GM21381 (cell line): ENCODE measurements around the gene LHPP.
"Not testable (repeated sequence)": the region's sequence is repeated elsewhere in the genome, so short reads cannot be mapped to it uniquely, and the experiment has no call there.

Source experiments
- ATAC-seq: cut with Tn5 transposase; IDR thresholded peaks from one replicate; pipeline ENCODE4 v1.9.1; 2021; ENCODE audit warnings: mild to moderate bottlenecking, moderate library complexity; ENCODE audit not compliant: unreplicated experiment

Gene LHPP

GRCh38 chr10:124534826-124535601 is 73.4 kb downstream of the LHPP start:
- ATAC-seq, result no peak

- ATAC-seq, result no peak
Observed at GRCh38 chr10:124535731-124536495, 74.3 kb downstream of the LHPP start.

- ATAC-seq, result no peak
Observed at GRCh38 chr10:124536496-124537050, 75.0 kb downstream of the LHPP start.

DNA sequence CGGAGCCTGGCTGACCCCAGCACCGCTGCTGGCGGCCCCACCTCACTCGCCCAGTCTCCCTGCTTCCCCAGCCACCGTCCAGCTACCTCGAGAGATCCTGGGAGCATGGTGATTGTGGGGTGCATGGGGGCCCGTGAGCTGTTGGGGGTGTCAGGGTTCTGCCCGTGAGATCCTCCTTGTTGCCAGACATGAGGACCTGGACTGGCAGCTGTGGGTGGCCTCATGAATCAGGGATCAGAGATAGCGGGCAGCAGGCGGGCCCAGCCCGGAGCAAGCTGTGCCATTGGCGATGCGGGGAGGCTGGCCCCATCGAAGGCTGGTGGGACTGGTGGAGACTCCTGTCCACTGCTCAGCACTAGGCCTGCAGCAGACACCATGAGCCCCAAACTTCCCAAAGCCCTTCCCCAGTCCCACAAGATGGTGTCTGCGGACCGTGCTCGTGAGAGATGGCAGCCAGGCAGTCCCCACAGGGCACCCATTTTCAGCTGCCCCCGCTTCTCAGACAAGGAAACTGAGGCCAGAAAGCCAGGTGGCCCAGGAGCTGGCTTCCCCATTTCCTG is 75.6 kb downstream of the LHPP start:
- no peak for ATAC-seq

DNA sequence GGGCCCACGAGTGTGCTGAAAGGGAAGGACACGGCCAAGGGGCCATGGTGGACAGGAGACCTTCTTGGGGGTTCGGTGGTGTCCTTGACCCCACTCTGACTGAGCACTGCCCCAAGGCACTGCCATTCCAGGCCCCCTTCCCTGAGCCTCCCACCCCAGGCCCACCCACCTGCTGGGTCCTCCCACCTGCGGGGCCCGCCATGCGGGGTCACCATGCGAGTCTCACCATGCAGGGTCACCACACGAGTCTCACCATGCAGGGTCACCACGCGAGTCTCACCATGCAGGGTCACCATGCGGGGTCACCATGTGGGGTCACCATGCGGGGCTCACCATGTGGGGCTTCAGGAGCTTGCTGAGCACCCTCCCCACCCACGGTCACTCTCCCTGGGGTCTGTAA is 76.3 kb downstream of the LHPP start:
- no peak for ATAC-seq

DNA sequence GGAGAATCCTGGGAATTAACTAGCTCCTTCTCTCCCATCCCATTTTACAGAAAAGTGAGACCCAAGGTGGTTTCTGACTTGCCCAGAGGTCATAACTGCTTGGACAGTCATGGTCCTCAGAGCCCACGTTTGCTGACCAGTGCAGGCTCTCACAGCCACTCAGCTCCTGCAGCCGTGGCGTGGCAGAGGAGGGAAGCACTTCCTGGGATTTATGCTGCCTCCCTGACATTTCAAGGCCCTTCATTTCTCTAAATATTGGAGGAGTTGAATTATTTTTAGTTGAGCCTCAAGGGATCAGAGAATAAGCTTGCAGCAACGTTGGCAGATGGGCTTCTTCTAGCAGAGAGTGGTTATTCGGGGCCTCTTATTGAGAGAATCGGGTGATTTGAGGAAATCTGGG is 77.1 kb downstream of the LHPP start:
- no peak for ATAC-seq

DNA sequence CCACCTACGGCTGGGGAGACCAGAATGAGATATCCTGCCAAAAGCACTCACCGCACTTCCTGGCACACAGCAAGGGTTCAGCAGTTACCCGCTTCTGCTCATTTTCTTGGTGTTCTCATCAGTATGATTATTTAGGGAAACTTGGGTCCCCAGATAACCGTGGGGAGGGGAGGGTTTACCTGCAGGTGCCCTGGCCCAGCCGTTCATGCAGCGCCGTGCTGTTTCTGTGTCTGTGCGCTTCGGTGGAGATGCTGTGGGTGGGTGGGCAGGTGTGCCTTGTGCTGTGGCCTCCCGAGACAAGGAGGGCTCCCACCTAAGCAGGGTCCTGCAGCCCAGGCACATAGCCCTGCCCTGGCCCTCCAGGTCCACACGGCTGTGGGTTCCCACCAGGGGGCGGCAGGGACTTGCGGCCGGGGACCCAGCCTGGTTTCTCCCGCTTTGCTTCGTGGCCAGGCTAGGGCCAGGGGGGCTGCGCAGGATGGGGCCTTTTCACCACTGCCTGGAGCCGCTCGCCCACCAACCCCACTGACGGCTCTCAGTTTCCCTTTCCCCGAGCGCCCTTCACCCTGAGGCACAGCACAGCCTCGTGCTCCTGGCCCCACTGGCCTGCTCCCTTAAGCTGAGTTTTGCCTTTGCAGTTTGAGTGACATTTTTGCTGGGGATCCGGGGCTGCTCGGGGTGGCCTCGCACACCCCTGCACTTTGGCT is 78.5 kb downstream of the LHPP start:
- peak; percentile 64 for ATAC-seq

DNA sequence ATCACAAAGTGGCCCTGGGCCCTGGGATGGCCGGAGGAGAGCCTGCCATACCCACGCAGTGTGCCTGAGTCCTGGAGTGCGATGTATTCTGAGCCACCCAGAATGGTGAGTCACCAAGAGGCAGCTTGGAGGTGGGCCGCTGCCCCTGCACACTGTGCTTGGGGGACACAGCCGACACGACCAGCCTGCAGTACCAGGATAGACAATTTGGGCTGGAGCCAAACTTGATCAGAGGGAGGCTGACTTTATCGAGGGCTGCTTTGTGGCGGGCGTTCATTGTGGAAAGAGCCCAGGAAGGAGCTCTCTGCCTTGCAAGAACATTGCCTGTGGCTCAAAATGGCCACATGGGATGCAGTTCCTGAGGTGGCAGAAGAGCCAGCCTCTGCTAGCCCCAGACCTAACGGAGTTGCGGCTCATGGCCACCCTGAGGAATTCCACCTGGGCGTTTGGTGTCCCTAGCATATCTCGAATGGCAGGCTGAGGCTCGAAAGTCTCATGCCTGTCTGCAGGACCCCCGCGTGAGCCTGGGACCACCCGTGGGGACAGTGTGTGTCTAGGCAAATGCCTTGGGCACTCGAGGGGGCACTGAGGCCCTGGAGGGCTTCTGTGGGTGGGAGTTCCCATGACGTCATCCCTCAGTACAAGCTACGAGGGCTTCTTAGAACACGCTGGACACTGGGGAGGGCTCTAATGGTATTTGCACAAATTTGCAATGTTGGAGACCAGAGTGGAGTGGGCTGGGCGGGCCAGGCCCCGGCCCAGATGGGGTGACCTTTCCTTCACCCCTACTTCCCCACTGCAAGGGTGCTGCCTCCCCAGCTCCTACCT is 79.7 kb downstream of the LHPP start:
- no peak for ATAC-seq

DNA sequence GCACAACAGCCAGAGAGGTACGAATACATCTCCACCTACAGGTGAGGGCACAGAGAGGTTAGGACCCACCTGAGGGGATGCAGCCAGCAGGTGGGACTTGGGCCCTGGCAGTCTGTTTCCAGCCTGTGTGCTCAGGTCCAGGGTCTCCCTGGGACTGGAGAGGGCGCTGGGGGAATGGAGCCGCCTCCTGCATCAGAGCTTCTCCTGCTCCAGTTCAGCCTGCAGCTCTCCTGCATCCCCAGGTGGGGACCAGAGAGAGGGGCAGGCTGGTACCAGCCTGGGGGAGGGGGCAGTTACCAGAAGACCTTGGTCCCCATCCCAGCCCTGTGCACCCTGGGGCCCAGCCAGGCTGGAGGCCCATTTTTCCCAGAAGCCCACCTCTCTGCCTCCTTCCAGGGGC is 80.7 kb downstream of the LHPP start:
- no peak for ATAC-seq

DNA sequence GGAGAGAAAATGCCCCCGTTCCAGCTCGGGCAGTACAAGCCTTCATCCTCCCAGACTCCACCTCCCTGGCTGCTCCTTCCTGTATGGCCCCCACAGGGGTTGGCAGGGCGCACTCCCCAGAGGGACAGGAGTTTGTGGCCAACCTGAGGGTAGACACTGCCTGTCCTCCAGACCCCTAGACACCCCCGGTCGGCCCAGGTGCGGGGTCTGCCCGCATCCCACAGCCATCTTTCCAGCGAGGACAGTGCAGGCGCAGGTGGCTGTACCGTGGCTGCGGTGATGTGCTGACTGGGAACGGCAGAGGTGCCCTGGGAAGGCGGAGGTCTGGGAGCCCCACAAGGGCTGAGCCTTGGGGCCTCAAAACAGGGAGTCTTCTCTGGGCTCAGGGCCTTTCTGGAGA is 81.5 kb downstream of the LHPP start:
- ATAC-seq, result no peak

DNA sequence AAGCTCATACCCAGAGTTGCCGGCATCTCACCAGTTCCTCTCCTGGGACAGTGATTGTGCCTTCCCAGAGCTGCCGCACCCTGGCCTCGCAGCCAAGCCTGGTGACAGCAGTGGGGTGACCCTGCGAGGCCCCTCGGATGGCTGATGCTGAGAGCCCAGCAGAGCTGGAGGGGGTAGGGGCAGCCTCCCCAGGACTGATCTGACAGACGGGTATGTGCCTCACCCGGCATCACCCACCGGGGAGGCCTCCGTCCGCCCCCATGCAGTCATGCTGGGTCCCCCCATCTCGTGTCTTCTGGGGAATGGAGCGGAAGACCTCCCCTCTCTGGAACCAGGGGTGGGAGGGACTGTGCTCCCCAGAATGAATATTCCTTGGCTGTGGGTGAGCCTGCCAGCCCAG is 82.3 kb downstream of the LHPP start:
- no peak for ATAC-seq

DNA sequence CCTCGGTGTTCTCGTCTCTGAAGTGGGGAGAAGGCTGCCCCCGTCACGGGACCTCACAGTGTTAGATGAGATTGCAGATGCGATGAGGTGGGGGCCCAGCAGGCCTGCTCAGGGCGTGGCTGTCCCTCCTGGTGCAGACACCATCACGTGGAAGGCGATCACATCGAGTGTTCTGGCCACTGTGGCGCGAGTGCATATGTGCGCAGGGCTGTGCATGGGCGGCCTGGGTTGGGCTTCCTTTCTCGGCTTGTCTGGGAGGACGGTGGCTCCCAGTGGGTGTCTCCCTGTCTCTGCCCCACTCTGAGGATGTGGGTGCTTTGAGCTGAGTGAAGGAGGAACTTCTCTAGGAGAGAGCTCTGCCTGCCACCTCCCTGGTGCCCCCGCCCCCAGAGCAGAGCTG is 83.1 kb downstream of the LHPP start:
- no peak for ATAC-seq

- ATAC-seq, result no peak
Observed at GRCh38 chr10:124545351-124546054, 83.9 kb downstream of the LHPP start.

GRCh38 chr10:124546055-124546369 is 84.4 kb downstream of the LHPP start:
- no peak for ATAC-seq

DNA sequence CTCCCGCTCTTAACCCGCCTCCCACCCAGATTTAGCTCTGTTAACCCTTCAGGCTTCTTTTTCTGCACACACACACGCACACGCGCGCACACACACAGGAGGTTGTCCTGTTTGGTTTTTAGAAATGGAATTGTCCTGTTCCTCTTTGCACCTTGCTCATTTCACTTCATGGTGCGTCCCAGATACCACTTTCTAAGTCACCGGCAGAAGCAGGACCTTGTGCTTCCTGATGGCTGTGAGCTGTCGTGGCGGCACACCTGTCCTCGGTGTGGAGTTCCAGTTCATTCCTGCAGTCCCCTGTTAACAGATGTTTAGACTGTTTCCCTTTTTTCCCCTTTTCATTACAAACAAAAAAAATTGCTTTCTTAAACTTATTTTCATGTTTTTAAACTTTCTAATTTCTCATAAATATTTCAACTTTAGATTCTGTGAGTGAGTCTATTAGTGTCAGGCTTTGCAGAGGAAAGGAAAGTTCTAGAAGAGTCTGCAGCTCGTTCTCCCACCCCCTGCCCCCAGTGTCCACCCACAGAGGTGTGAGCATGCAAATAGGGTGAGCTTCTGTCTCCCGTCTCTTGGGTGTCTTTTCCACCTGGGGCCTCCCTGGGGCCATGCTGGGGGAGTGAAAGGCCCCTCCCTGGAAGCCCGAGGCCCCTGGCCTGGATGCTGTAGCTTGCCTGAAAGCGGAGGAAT is 85.5 kb downstream of the LHPP start:
- no peak for ATAC-seq

- no peak for ATAC-seq
Observed at GRCh38 chr10:124547647-124548168, 86.1 kb downstream of the LHPP start.

DNA sequence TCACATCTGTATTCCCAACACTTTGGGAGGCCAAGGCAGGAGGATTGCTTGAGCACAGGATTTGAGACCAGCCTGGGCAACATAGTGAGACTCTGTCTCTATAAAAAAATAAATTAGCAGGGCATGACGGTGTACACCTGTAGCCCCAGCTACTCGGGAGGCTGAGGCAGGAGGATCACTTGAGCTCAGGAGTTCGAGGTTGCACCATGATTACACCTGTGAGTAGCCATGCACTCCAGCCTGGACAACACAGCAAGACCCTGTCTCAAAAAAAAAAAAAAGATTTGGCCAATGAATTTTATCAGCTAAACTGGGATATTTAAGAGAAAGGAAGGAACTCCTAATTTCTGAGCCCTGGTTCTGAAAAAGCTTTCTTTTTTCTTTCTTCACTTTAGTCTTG is 87.5 kb downstream of the LHPP start:
- ATAC-seq, result not testable (repeated sequence)

DNA sequence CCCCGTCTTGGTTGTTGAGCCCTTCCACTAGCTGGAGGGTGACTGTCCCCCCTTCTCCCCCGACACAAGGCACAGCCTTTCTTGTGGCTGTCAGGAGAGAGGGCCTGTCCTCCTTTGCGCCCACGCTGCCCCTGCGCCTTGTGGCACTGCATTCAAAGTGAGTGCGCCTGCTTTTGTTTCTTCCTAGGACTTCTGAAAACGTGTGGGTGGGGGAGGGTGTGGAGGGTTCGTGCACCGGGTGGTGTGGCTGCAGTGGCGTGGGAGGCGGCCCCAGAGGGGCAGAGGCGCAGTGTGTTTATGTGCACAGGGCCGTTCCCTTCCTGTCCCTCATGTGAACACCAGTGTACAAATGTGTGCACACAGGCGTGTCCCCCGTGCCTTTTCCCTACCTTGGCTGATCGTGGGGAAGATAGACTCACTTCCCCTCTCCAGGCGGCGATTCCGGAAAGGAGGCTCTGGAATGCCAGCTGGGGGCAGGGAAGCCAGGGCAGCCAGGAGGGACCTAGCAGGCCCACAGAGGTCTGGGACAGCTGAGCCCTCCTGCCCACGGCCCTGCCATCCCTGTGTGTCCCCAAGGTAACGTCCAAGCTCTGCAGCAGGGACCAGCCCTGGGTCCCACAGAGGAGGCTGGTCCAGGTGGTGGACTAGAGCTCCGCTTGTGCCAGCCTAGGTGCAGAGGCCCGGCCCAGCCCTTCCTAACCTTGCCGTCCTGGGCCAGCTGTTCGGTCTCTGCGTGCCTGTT is 88.8 kb downstream of the LHPP start:
- ATAC-seq, result no peak
